PC-3 (cell line): ENCODE measurements around the gene EPGN. TPM values are rescaled to one million over a fixed set of nuclear protein-coding genes. Genes with fewer than 3 reads are reported as not detected.

Source experiments
- ATAC-seq: fragments of 200-7000 bp; cut with Tn5 transposase; 2 replicates; pipeline ENCODE4 v1.9.1; 2020; ENCODE audit warnings: mild to moderate bottlenecking, moderate library complexity
- BruUV-seq: library from RNA; stranded (reverse); fragments of 400-500 nt; replicated peaks from 2 replicates; lab custom pipeline; 2021; lab: Mats Ljungman, UMichigan
- CTCF ChIA-PET: fragments of 300-600 bp; sonication (Branson Sonifier 250); formaldehyde crosslinking; loops from one replicate; lab custom pipeline; 2022; ENCODE audit warnings: antibody characterized with exemption; lab: Charles Lee
- POLR2A ChIA-PET: fragments of 300-600 bp; sonication (Branson Sonifier 250); formaldehyde crosslinking; loops from one replicate; lab custom pipeline; 2022; ENCODE audit warnings: antibody characterized with exemption; ENCODE audit not compliant: unreplicated experiment; lab: Charles Lee
- DNase-seq: peaks from one replicate; pipeline ENCODE4 v3.0.0-alpha.2; 2015
- H2AFZ ChIP-seq: fragments of 300-600 bp; sonication (generic); 2 replicates; pipeline ENCODE4 v1.6.0; 2016; ENCODE audit warnings: antibody characterized with exemption, low read length
- H3F3A ChIP-seq: fragments of 300-600 bp; sonication (generic); one replicate; pipeline ENCODE4 v1.6.0; 2017; ENCODE audit warnings: antibody characterized with exemption, low read length, control low read depth, mild to moderate bottlenecking; ENCODE audit not compliant: unreplicated experiment
- H3K27ac ChIP-seq: fragments of 300-600 bp; sonication (generic); 2 replicates; pipeline ENCODE4 v1.5.1; 2016; ENCODE audit warnings: mild to moderate bottlenecking, low read length
- H3K27me3 ChIP-seq: fragments of 300-600 bp; sonication (generic); 2 replicates; pipeline ENCODE4 v1.6.1; 2016; ENCODE audit warnings: low read length, mixed read lengths
- H3K36me3 ChIP-seq: fragments of 300-600 bp; sonication (generic); 2 replicates; pipeline ENCODE4 v1.6.1; 2016; ENCODE audit warnings: low read depth, mixed run types, low read length, mixed read lengths
- H3K4me1 ChIP-seq: fragments of 300-600 bp; sonication (generic); 2 replicates; pipeline ENCODE4 v1.5.1; 2016; ENCODE audit warnings: low read length; ENCODE audit not compliant: insufficient read depth
- H3K4me2 ChIP-seq: fragments of 300-600 bp; sonication (generic); 2 replicates; pipeline ENCODE4 v1.6.0; 2016; ENCODE audit warnings: low read length
- H3K4me3 ChIP-seq: fragments of 300-600 bp; sonication (generic); 2 replicates; pipeline ENCODE4 v1.5.1; 2016; ENCODE audit warnings: mild to moderate bottlenecking, low read length, mixed read lengths
- H3K79me2 ChIP-seq: fragments of 300-600 bp; sonication (generic); 2 replicates; pipeline ENCODE4 v1.6.1; 2017; ENCODE audit warnings: low read length, mixed read lengths
- H3K9ac ChIP-seq: fragments of 300-600 bp; sonication (generic); 2 replicates; pipeline ENCODE4 v1.6.0; 2016; ENCODE audit warnings: mild to moderate bottlenecking, low read length
- H3K9me2 ChIP-seq: fragments of 300-600 bp; sonication (generic); replicated peaks from 2 replicates; pipeline ENCODE4 v1.6.1; 2016; ENCODE audit warnings: mixed run types, low read length, mixed read lengths
- H3K9me3 ChIP-seq: fragments of 300-600 bp; sonication (generic); 2 replicates; pipeline ENCODE4 v1.6.1; 2016; ENCODE audit warnings: low read length, mixed read lengths
- H4K20me1 ChIP-seq: fragments of 300-600 bp; sonication (generic); 2 replicates; pipeline ENCODE4 v1.6.1; 2016; ENCODE audit warnings: low read length, mixed read lengths
- EZH2 ChIP-seq: fragments of 300-600 bp; sonication (generic); IDR thresholded peaks from one replicate; pipeline ENCODE4 v1.6.1; 2017; ENCODE audit warnings: antibody characterized with exemption, mild to moderate bottlenecking, low read length; ENCODE audit not compliant: unreplicated experiment
- EZH2phosphoT487 ChIP-seq: fragments of 300-600 bp; sonication (generic); IDR thresholded peaks from 2 replicates; pipeline ENCODE4 v1.6.1; 2018; ENCODE audit warnings: mild to moderate bottlenecking, antibody characterized with exemption, low read length, borderline replicate concordance
- intact Hi-C: fragments of 100-400 bp; cut with micrococcal nuclease; formaldehyde crosslinking; loops from 2 replicates; pipeline ENCODE4 v1.9.0; 2023
- total RNA-seq: library from RNA; depleted of rRNA; stranded (reverse); fragments of >200 nt; gene quantifications from 2 replicates; pipeline ENCODE4 v1.2.3, GENCODE V29; 2014
- TF ChIP-seq, protein P1 (sequence below): fragments of 300-600 bp; sonication (generic); conservative IDR thresholded peaks from 2 replicates; pipeline ENCODE4 v1.5.1; 2017; ENCODE audit warnings: antibody characterized with exemption, low read depth, mild to moderate bottlenecking, low read length

EPGN gene
- total RNA-seq, 1 experiment from 2014 or later, result 98.0 TPM

DNA sequence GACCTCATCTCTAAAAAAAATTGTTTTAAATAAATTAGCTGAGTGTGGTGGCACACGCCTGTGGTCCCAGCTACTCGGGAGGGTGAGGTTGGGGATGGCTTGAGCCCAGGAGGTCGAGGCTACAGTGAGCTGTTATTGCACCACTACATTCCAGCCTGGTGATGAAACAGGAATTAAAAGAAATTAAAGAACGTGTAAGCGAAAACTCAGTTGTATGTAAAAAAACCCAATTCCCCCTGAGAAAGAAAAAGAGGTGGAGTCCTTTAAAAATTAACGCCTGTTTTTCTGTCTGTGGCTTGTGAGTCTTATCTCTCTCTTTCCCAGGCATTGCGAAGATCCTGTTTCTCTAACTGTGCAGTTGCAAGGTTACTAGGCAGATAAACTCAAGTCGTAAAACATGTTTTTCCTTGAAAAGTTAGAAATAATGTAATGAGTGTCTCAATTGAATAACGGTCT, 22.1 kb downstream of the EPGN start:
- peaks cover 7% of the 10 kb centered on the region for H3F3A ChIP-seq
- peak; percentile 71 for ATAC-seq
- peak overlapping the region; percentile 91 for H3K9ac ChIP-seq
- H3K27ac ChIP-seq, result peak overlapping the region; percentile 99
- H3K4me3 ChIP-seq, result no peak overlapping the region
- H3K9me3 ChIP-seq, result no peaks in the 10 kb centered on the region
- CTCF ChIA-PET, result no interaction called here
- intact Hi-C loops, result no loop called here
- peaks cover 6% of the 10 kb centered on the region; the same call in 1 of the 2 replicates for H3K36me3 ChIP-seq
- no peak for DNase-seq
- H3K4me1 ChIP-seq, result peaks cover 43% of the 10 kb centered on the region
- POLR2A ChIA-PET, result interaction anchor here (0.6 kb wide), 1 partner anchor 1199 kb away, joined by 8 read pairs; no protein-coding TSS in a partner anchor
- H3K4me2 ChIP-seq, result 0 out of 2 replicates have a peak overlapping the region, but pooled peaks have one; percentile 14
- no peaks in the 10 kb centered on the region for H4K20me1 ChIP-seq
- H3K79me2 ChIP-seq, result no peaks in the 10 kb centered on the region
- H3K9me2 ChIP-seq, result no peaks in the 10 kb centered on the region
- no peak for TF ChIP-seq EZH2phosphoT487
- no peaks in the 10 kb centered on the region for H3K27me3 ChIP-seq
- no TSS peak for BruUV-seq
- peak overlapping the region; percentile 36; the same call in 1 of the 2 replicates for H2AFZ ChIP-seq

DNA sequence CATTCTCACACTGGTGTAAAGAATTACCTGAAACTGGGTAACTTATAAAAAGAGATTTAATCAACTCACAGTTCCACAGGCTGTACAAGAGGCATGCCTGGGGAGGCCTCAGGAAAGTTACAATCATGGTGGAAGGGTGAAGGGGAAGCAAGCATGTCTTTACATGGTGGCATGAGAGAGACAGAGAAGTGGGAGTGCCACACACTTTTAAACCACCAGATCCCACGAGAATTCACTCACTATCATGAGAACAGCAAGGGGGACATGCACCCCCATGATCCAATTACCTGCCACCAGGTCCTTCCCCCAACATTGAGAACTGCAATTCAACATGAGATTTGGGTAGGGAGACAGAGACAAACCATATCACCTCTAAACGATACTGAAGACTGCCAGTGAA, 23.0 kb downstream of the EPGN start:
- intact Hi-C loops, result no loop called here
- Histone ChIP-seq H3F3A (peaks cover 7% of the 10 kb centered on the region), H3K4me1 (peaks cover 43% of the 10 kb centered on the region), H3K36me3 (peaks cover 6% of the 10 kb centered on the region; the same call in 1 of the 2 replicates), H3K4me2 (no peak overlapping the region), H3K4me3 (no peak overlapping the region), H3K79me2 (no peaks in the 10 kb centered on the region), H3K27me3 (no peaks in the 10 kb centered on the region), H4K20me1 (no peaks in the 10 kb centered on the region), H2AFZ (no peak overlapping the region), H3K9me3 (no peaks in the 10 kb centered on the region), H3K9ac (peak overlapping the region; percentile 91), H3K9me2 (no peaks in the 10 kb centered on the region), H3K27ac (peak overlapping the region; percentile 99)
- ChIA-PET POLR2A (no interaction called here), CTCF (no interaction called here)
- DNase-seq, result no peak
- TF ChIP-seq, protein P1, sequence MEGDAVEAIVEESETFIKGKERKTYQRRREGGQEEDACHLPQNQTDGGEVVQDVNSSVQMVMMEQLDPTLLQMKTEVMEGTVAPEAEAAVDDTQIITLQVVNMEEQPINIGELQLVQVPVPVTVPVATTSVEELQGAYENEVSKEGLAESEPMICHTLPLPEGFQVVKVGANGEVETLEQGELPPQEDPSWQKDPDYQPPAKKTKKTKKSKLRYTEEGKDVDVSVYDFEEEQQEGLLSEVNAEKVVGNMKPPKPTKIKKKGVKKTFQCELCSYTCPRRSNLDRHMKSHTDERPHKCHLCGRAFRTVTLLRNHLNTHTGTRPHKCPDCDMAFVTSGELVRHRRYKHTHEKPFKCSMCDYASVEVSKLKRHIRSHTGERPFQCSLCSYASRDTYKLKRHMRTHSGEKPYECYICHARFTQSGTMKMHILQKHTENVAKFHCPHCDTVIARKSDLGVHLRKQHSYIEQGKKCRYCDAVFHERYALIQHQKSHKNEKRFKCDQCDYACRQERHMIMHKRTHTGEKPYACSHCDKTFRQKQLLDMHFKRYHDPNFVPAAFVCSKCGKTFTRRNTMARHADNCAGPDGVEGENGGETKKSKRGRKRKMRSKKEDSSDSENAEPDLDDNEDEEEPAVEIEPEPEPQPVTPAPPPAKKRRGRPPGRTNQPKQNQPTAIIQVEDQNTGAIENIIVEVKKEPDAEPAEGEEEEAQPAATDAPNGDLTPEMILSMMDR, result no peak
- TF ChIP-seq EZH2 (no peak), EZH2phosphoT487 (no peak)
- no TSS peak for BruUV-seq
- ATAC-seq, result no peak

DNA sequence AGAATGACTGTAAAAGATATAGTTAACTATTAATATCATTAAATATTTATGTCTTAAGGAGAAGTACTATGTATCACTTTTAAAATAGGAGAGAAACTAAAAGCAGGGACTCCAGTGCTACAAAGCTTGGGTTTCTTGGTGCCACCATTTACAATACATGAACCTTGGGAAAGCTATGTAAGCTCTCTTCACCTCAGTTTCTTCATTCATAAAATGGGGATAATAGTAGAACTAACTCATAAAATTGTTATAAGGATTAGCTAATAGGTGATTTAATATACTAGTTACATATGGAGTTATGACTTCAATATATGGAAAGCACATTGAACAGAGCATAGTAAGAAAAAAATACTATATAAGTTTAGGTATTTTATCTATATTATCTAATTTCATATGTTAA, 23.7 kb downstream of the EPGN start:
- no peaks in the 10 kb centered on the region for H3K27me3 ChIP-seq
- no peak overlapping the region for H2AFZ ChIP-seq
- POLR2A ChIA-PET, result no interaction called here
- peaks cover 37% of the 10 kb centered on the region for H3K4me1 ChIP-seq
- no peak for DNase-seq
- peaks cover 4% of the 10 kb centered on the region for H3F3A ChIP-seq
- no peak for ATAC-seq
- no peak overlapping the region for H3K27ac ChIP-seq
- peaks cover 6% of the 10 kb centered on the region; the same call in 1 of the 2 replicates for H3K36me3 ChIP-seq
- H3K9ac ChIP-seq, result no peak overlapping the region
- H3K79me2 ChIP-seq, result no peaks in the 10 kb centered on the region
- no peaks in the 10 kb centered on the region for H3K9me2 ChIP-seq
- TF ChIP-seq EZH2phosphoT487, result no peak
- TF ChIP-seq, protein P1, result no peak
- no peak for TF ChIP-seq EZH2
- BruUV-seq, result no TSS peak
- H3K9me3 ChIP-seq, result no peaks in the 10 kb centered on the region
- H4K20me1 ChIP-seq, result no peaks in the 10 kb centered on the region
- H3K4me2 ChIP-seq, result no peak overlapping the region
- CTCF ChIA-PET, result no interaction called here
- intact Hi-C loops, result no loop called here
- H3K4me3 ChIP-seq, result no peak overlapping the region
